GM19193 (cell line): ENCODE measurements around the gene STX18.

Experiments used
- POLR2A ChIP-seq: IDR thresholded peaks from 4 replicates; pipeline ENCODE4 v1.6.1; 2011; ENCODE audit not compliant: insufficient read depth, insufficient read length; ENCODE audit errors: extremely low read depth

Gene STX18

GRCh38 chr4:4395371-4395770 is 146.5 kb downstream of the STX18 start:
- TF ChIP-seq POLR2A: no peak

DNA sequence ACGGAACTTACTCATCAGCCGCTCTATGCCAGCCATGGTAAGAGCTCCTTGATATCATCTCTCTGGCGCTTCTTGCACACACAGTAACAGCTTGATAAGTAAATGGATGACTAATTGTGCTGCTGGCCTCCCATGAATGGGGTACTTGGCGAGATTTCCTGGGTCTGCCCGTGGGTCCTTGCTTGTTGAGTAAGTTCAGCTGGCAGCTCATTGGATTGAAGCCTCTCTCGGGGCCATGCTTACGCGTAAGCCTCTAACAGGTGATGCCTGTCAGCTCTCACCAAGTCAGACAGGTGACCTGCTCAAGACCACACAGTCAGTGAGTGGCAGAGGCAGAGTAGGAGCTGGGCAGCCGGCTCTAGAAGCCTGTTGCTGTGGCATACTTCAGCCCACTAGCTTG is 147.2 kb downstream of the STX18 start:
- TF ChIP-seq POLR2A: no peak

GRCh38 chr4:4392501-4393183 is 149.2 kb downstream of the STX18 start:
- TF ChIP-seq POLR2A: no peak

DNA sequence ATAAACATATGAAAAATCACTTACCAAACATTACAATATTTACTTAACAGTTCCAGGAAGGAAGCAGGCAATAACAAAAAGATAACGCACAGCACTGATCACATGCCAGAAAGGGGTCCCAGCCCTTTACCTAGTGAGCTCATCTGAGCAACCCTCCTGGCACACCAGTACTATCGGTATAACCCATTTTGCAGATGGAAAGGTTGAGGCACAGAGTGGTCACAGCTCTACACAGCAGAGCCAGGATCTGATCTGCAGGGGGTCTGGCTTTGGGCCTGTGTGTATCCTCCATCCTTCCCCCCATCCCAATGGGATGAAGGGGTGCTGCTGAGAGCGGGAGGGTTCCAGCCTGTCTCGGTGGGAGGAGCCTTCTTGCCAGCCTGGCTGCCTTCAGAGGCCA is 150.0 kb downstream of the STX18 start:
- no peak for TF ChIP-seq POLR2A

GRCh38 chr4:4390515-4391240 is 151.2 kb downstream of the STX18 start:
- TF ChIP-seq POLR2A: no peak

DNA sequence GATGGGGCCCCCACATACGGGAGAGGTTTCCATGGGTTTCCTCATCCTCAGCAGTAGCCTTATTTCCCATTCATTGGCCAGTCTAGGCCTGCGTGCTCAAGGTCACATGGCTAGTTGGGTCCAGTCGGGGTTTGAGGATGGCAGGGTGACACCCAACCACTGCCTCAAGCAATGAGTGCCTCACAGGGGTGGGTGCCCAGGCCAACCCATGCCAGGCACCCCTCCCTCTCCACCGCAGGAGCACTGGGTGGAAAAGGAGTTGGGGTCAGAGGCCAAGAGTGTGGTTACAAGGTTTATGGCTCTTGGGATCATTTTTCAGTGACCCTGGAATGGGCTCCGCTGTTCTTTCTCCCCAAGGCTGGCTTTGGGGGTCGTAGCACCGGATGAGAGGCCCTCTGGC is 151.8 kb downstream of the STX18 start:
- TF ChIP-seq POLR2A: no peak

- TF ChIP-seq POLR2A: no peak
Observed at GRCh38 chr4:4388836-4389575, 152.8 kb downstream of the STX18 start.

GRCh38 chr4:4388311-4388790 is 153.5 kb downstream of the STX18 start:
- no peak for TF ChIP-seq POLR2A

GRCh38 chr4:4387531-4388310 is 154.1 kb downstream of the STX18 start:
- TF ChIP-seq POLR2A: no peak

DNA sequence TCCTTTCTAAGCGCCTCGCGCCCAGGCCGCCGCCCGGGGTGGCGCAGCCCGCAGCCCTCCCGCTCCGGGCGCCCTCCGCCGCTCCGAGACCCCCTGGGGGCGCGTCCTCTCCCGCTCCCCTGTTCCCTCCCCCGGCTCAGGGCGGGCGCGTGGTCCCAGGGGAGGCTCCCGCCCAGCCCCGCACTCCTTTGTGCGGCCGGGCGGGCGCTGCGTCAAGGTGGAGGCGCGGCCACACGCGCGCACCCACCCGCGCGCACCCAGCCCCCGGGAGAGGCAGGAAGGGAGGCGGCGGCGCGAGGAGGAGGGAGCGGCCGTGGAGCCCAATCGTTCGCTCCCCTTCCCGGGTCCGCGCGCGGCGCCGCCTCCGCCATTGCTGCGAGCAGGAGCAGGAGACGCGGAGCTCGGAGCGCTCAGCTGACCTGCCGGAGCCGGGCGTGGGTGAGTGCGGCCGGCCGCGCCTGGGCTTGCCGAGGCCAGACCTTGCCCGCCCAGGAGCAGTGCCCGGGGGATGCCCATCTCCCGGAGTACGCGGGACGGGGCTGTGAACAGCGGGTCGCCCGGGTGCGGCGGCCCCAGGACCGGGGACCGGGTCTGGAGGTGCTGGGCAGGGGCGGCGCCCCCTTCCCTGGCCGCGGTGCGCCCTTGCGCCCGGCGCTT is 155.0 kb downstream of the STX18 start, which contains the start of gene NSG1:
Gene NSG1 (plus strand): TSS at position 367 of the 657 bp plus-strand sequence. CDS start 528 bp downstream, outside the sequence.
- no peak for TF ChIP-seq POLR2A

GRCh38 chr4:4386296-4386735 is 155.5 kb downstream of the STX18 start:
- TF ChIP-seq POLR2A: no peak

DNA sequence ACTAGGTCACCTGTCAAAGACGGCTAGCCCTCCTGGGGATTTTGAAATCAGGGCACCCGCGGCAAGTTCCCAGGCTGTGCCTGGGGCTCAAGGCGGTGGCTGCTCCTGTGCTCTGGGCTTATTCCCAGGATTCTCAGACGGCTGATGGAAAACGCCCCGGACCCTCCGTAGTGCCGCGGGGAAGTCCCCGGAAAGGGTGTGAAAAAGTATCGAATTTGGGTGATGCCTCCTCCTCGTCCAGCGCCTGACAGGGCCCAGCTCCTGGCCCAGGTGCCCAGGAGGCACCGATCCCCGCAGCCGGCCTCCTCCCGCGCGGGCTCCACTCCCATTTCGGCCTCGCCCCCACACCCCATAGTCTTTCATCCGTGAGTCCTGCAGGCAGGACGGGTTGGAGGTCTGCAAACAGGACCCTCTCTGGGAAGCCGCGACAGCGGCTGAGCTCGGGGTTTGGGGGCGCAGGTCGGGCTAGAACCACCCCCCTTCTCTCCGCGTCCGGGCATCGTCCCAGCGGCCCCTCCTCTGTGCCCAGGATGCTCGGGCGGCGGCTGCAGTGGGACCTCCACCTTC is 156.0 kb downstream of the STX18 start:
- no peak for TF ChIP-seq POLR2A

DNA sequence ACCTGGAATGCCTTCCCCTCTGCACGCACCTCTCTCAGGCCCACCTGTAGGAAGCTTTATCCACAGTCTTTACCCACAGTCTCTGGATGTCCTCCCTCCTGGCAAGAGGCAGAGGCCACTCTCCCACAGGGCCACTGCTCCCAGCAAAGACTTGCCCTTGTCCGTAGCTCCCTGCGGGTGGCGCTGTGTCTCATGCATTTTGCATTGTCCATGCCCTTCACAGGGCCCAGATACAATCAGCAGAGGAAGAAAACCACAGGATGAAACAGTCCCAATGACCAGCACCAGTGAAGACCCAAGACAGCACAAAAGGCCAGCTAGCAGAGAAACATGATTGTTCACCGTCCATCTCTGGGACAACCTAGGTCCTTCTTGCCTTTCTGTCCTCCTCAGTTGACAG is 157.0 kb downstream of the STX18 start:
- no peak for TF ChIP-seq POLR2A

DNA sequence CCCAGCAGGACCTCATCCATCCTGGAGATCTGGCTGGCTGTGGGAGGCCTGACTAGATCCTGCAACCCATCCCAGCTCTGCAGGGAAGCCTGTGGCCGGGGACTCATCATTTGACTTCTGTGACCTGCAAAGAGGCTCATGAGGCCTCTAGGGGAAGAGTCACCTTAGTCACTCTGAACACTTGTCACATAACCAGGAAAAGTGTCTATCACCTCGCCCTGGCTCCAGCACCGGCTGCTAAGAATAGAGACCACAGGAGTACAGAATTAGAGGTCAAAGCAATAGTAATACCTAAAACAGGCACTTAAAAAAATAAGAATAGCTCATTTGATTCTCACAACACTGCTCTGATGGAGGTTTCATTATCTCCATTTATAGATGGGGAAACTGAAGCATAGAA is 158.8 kb downstream of the STX18 start:
- TF ChIP-seq POLR2A: no peak

DNA sequence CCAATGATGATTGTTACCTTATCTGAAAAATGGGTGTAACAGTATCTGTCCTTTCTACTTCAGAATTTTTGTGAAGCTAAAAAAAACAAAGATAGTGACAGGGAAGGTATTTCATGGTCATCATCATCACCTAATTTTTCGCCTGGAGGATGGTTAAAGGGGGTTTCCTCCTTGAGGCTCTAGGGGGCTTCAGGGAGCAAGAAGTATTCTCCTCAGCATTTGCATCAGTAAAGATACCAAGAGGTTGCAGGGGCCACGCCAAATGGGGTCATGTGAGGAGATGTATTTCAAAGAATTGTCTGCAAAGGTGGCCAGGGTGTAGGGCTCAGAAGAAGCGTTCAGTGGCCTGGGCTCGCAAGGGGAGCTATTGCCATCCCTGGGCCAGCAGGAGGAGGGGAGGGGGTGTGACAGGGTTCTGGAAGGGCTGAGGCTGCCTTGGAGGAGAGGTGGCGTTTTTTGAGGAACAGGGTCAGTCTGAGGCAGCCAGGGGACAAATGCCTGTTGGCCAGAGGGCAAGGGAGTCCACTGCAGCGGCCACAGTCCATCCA is 162.2 kb downstream of the STX18 start:
- no peak for TF ChIP-seq POLR2A
